ENCODE results near the gene RHOT2.
A peak's percentile ranks its signal among the peaks of the same experiment; 100 is the strongest.
"Not testable (repeated sequence)": the region's sequence is repeated elsewhere in the genome, so short reads cannot be mapped to it uniquely, and the experiment has no call there.

Gene RHOT2

GRCh38 chr16:681746-682427 lies 14.0 kb downstream of the RHOT2 start:
- DNase-seq (ENCODE audit: low spot score), result no peak

GRCh38 chr16:682493-683395 lies 14.8 kb downstream of the RHOT2 start:
- DNase-seq (ENCODE audit: low spot score), result no peak

DNA sequence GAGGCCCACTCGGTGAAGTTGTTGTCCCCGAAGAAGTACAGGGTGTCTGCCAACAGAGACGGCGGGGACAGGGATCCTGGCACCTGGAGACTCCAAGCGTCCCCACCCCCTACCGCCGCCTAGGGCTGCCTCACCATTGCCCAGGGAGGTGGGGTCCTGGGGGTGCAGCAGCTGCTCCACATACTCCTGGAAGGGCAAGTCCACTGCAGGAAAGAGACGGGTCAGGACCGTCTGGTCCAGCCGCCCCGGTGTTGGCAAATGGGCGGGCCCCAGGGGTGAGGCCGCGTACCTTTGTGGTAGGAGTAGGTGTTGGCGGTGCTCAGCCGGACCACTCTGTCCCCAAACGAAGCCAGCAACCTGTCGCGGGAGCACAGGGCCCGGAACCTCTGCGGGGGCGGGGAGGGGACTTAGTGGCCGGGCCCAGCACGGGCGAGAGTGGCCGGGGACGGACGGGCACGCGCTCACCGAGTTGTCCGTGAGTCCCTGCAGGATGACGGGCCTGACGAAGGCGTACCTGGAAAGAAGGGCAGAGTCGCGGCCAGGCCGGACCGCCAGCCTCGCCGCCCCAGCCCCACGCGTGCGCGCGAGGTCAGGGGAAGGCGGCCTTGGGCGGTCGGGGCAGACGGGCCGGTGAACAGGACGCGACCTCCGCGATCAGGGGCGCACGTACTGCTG lies 15.6 kb downstream of the RHOT2 start:
- no peak for DNase-seq (ENCODE audit: low spot score)

DNA sequence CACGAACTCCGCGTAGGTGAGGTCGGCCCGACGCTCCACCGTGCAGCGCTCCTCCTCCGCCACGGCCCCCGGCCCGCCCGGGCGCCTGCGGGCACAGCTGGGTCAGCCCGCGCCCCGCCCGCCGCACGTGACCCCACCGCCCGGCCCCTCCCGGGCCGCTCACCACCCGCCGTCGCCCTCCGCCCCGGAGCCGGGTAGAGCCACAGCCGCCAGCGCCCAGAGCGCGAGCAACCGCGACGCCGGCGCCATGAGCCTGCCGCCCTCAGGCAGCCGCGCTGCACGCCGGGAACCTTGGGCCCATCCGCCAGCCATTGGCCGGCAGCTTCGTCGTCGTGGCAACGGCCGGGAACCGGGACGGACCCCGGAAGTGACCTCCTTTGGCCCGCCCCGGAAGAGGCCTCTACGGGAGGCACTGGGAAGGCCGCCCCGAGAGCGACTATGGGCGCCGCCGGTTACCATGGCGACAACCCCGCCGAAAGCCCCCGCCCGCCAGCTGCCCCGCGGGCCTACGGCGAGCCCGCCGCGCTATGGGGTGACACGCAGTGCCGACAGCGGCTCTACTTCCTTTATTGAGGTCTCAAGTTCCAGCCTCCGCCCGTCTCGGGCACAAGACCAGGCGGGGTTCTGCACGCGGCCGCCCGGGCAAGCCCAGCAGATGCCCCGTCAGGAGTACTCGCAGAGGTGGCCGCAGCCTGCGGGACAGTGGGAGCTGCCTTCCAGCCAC lies 16.3 kb downstream of the RHOT2 start, which contains the start of gene JMJD8:
JMJD8 (minus strand) TSS at position 264 of the 724 bp plus-strand sequence; CDS start at position 249, 15 bp downstream.
- peak; percentile 94 for DNase-seq (ENCODE audit: low spot score)

GRCh38 chr16:684961-685696 lies 17.2 kb downstream of the RHOT2 start:
- no peak for DNase-seq (ENCODE audit: low spot score)

DNA sequence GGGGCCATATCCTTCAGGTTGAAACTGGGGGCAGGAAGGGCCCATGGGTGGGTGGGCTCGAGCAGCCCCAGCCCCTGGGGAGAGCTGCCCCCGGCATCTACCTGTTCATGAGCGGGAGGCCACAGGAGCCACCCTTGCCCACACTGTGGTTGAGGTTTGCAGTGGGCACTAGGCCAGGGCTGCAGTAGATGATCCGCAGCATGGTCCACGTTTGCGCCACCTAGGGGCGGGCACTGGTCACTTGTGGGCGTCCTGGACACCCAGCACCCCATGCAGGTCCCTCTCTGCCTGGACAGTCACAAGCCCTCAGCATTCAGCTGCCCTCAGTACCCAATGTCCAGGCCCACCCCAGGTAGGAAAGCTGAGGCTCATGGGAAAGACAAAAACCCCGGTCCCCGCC lies 18.0 kb downstream of the RHOT2 start:
- no peak for DNase-seq (ENCODE audit: low spot score)

- DNase-seq (ENCODE audit: low spot score), result no peak
Measured at GRCh38 chr16:686459-687260, 18.7 kb downstream of the RHOT2 start.

DNA sequence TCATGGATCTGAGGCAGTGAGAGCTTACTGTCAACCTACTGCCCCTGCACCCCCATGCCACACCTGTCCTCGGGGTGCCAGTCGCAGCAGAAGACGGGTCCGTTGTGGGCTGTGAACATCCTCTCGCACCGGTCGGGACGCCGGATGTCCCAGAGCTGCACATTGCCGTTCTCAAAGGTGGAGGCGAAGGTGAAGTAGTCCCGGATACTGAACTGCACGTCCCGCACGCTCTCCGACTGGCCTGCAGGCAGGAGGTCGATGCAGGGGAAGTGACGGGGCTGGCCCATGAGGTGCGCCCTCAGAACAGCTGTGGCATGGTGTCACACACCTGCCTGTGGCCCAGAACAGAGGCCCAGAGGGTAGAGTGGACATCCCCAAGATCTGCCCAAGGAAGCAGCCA lies 19.6 kb downstream of the RHOT2 start:
- no peak for DNase-seq (ENCODE audit: low spot score)

GRCh38 chr16:689175-689897 lies 21.4 kb downstream of the RHOT2 start:
- DNase-seq (ENCODE audit: low spot score), result no peak

DNA sequence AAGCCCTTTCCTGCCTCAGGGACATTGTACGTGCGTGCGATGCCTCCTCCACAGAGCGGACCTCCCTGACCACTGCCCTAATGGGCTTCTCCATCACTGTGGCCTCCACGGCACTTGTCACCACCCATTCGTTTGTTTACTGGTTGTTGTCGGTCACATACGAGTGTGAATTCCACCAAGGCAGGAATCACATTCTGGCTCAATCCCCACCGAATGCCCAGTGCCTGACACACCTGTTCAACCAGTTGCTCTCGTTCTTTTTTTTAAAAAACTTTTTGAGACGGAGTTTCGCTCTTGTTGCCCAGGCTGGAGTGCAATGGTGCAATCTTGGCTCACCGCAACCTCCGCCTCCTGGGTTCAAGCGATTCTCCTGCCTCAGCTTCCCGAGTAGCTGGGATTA lies 23.3 kb downstream of the RHOT2 start:
- not testable (repeated sequence) for DNase-seq (ENCODE audit: low spot score)

GRCh38 chr16:692356-693108 lies 24.6 kb downstream of the RHOT2 start:
- no peak for DNase-seq (ENCODE audit: low spot score)

- no peak for DNase-seq (ENCODE audit: low spot score)
Measured at GRCh38 chr16:693364-693763, 25.4 kb downstream of the RHOT2 start.

- no peak for DNase-seq (ENCODE audit: low spot score)
Measured at GRCh38 chr16:693766-694165, 25.8 kb downstream of the RHOT2 start.

- DNase-seq (ENCODE audit: low spot score), result no peak
Measured at GRCh38 chr16:694187-694862, 26.4 kb downstream of the RHOT2 start.

- no peak for DNase-seq (ENCODE audit: low spot score)
Measured at GRCh38 chr16:694863-695354, 27.0 kb downstream of the RHOT2 start.

DNA sequence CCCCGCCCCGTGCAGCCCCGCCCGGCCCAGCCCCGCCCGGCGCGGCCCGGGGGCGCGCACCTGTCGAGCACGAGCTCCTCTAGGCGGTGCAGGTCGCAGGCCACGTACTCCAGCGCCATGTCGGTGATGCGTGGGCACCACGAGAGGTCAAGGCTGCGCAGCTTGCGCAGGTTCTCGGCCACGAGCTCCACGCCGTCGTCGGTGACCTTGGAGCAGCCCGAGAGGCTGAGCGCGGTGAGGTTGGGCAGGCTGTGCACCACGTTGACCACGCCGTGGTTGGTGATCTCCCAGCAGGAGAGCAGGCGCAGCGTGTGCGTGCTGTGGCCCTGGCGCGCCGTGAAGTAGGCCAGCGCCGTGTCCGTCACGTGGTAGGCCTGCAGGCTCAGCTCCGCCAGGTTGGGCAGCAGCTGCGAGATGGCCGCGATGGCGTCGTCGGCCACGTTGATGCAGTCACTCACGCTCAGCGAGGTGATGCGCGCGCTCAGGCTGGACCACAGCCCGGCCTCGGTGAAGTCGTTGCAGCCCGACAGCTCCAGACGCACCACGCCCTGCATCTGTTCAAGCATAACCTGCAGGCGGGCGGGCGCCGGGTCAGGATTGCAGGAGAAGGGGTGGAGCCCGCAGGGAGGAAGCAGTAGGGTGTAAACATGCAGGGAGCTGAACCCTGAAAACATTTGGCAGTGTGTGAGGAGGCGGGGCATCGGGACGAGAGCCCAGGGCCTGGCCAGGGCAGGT lies 27.6 kb downstream of the RHOT2 start:
- DNase-seq (ENCODE audit: low spot score), result no peak

GRCh38 chr16:698911-699671 lies 31.2 kb downstream of the RHOT2 start:
- DNase-seq (ENCODE audit: low spot score), result no peak
